ENCODE data around the gene RASGRP3.
A peak's percentile ranks its signal among the peaks of the same experiment; 100 is the strongest.

Gene RASGRP3

DNA sequence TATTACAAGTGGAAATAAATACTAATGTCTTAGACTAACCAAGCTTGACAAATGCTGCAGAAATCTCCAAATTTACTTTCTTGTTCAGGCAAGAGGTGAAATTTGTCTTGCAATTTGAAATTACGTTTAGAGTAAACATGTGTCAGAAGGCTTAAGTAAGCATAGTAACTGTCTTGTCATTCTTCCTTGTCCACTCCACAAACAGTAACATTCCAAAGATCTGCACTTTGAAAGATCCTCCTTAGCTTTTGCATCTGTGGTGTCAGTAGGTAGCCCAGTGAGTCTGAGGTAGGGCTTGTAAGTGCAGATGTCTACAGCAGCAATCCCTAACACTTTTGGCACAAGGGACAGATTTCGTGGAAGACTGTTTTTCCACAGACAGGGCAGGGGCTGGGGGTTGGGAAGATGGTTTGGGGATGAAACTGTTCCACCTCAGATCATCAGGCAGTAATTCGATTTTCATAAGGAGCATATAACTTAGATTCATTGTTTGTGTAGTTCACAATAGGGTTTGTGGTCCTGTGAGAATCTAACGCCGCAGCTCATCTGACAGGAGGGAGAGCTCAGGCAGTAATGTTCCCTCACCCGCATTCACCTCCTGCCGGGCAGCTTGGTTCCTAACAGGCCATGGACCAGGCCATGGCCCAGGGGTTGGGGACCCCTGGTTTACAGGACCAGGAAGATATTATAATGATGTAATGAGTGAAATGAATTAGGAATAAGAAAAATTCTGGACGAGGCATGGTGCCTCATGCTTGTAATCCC is 18.6 kb downstream of the RASGRP3 start:
- no peak for ATAC-seq

DNA sequence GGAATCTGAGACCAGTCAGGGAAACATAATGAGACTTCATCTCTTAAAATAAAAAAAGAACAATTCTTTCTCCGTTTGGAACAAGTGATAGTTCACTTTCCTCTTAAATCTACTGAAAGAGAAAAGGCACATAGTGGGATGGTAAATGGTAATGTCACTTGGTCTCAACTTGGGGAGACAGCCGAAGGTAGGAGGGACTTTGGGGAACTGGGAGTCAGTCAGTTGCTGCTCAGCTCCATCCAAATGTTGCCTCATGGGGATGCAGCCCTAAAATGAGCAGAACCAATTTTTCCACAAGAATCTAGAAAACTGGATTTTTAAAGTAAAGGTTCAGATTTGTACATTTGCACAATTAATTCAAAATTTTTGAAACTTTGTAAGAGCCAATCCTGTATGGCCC is 19.2 kb downstream of the RASGRP3 start:
- ATAC-seq, result no peak

DNA sequence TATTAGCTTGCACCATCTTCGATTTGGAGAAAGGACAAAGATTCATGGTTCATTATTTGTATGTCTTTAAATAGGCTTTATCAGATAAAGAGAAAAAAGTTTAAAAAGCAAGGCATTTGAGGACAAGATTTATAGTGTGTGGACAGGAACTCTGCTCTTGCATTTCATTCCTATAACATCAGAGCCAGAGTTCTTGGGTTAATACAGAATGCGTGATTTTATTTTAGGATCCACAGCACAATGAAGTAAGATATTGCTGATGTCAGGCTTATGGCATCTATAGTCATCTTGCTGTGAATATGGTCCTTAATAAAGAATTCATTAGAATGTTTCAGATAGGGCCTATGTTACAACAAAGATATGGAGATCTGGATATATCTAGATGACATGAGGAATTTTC is 19.7 kb downstream of the RASGRP3 start:
- no peak for ATAC-seq

DNA sequence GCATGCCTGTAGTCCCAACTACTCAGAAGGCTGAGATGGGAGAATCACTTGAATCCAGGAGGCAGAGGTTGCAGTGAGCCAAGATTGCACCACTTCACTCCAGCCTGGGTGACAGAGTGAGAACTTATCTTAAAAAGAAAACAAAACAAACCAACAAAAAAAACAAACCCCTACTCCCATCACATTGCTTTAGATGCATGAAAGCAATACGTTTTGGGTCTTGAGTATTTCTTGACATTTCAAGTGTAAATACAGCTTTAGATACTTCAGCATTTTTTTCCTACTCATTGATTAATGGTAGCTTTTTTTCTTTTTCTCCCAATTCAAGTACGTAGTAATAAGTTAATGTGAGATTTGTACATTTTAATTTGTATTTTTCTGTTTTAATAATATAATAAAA is 20.3 kb downstream of the RASGRP3 start:
- ATAC-seq, result no peak

DNA sequence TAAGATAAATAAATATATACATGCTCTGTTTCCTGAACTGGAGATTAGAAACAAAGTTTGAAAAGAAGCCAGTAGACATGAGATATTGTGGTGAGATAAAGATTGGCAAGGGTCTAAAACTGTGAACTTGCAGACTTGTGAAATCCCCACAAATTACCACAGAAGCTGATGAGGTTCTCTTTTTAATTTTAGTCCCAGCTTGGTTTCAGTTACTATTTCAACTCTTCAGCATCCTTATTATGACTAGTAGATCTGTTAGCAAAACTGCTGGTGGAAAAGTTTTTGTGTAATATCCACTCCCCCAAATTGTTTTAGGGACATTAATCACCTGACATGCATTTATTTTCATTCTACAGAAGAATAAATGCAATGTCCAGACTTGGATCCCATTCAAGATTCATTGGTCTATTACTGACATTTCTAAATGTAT is 20.8 kb downstream of the RASGRP3 start:
- ATAC-seq, result peak; percentile 79 to 86

DNA sequence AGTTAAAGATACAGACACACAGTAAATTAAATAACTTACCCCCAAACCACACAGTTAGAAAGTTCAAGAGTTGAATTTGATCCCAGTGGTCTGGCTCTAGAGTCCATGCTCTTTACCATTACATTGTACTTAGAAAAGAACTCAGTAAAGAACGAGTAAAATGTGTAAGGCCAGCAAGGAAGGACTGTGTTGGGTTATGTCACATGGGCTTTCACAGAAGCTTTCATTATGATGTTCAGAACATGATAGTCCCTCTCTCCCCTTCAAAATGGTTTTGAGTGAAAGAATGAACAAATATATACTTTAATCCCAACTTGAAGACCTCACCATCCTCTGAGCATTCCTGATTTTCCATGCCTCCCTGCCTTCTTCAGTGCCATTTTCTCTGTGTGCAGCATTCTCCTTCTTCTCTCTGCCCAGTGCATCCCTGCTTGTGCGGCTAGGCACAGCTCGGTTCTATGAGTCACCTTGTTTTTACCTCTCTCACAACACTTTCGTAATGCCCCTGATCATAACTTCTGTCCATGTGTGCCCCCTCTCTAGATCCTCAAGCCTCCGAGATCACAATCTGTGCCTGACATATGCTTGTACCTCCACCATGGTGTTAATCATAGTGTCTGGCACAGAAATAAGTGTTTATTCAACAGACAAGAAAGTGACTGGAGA is 22.0 kb downstream of the RASGRP3 start:
- ATAC-seq, result no peak

DNA sequence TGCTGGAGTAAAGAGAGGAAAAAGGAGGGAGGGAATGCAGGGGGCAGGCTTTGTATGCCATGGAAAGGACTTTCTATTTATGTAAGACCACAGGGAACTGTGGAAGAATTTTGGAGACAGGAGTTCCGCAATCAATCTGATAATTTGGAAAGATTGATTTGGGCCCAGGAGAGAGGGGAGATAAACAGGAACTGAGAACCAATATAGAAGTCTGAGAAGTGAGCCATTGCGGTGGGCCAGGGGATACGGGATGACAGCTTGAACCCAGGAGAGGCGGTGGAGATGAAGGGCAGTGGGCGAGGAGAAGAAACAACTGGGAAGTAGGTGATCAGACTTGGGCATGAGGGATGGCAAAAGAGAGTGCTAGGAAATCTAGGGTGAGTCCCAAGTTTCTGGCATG is 23.7 kb downstream of the RASGRP3 start:
- no peak for ATAC-seq

DNA sequence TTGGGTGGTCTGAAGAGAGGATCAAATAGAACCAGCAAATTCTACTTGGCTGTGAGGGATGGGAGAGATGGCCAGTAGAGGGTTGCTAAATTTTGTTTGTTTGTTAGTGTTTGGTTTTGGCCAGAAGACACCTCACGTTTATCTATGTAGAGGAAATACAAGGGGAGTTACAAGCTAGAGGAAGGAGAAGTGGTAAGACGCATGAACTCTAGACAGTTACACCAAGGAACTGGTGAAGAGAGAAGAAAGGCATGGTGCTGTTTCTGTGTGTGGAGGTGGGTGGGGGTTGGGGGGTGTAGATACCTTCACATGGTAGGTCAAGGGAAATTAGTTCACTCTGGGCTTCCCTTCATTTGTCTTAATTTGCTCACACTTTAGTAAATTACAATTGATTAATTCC is 25.6 kb downstream of the RASGRP3 start:
- ATAC-seq, result no peak

DNA sequence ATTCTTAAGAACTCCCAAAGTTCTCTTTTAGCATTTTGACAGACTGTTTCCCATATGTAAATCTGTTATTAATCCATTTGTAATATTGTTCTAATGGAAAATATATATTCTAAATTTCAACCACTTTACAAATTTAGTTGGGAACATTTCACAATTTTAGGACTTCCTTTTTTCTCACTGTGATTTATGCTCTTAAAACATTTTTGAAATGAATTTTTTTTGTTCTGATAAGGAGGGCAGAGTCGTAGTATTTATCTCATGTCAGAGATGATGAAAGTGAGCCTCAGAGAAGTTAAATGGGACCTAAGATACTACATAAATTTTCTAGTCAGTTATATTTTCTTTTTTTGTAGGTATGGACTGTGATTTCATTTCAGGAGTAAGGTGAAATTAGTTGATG is 26.6 kb downstream of the RASGRP3 start:
- no peak for ATAC-seq

DNA sequence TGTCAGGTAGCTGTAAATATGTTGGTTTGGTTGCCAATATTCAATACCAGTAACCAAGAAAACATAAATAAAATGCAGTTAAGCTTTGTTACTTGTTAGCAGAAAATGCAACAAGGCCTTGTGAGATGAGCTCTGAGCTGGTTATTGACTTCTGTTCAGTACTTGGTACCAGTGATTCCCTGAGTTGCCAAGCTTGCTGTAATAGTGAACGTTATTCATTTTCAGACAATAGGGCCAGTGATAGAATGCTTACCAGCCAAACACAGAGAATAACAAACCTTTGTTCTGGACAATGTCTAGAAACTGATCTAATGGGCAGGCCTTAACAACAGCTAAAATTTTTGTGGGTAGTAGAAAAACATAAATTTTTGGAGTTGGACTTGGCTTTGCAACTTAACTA is 29.5 kb downstream of the RASGRP3 start:
- no peak for ATAC-seq

DNA sequence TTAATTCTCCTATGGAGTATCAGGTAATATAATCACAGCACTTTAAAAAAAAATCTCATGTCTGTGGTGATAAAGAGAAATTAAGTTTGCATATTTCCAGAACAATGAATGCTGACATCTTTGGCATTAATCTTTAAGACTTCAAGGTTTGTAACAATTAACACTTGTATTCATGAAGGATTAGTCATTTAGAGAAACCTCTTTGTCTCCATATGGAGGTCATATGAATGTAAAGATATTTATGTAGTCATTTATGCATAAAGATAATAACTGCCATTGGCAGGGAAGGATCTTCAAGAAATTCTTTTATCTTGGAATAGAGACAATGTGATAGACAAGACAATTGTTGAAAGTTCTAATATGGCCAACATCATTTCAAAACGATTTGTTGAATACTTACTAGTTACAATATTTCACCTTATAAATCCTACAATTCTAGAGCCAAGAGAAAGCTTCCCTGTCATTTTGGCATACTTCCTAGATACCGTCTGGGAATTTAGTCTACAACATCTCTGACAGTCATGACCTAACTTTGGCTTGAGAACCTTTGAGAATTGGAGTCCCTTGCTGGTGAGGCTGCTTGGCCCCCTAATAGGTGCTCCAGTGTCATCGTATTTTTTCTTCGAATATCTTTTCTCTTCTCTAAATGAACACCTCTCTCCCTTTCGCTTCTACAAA is 33.6 kb downstream of the RASGRP3 start:
- ATAC-seq, result no peak

DNA sequence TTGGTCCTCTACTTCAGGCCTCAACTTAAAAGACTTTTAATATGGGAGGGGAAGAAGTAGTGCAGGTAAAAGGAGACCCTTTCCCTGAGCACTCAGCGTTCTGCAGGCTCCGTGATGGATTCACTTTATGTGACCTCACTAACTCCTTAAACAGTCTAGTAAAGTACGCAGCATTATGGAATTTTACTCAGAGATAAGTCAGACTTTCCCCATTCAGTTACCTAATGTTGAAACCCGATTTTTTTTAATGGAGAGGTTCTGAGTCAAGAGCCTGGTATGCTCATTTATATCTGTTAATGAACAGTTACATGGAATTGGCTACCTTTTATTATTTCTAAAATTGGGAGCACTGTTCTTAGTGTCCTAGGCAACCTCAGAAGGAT is 34.1 kb downstream of the RASGRP3 start:
- ATAC-seq, result no peak

DNA sequence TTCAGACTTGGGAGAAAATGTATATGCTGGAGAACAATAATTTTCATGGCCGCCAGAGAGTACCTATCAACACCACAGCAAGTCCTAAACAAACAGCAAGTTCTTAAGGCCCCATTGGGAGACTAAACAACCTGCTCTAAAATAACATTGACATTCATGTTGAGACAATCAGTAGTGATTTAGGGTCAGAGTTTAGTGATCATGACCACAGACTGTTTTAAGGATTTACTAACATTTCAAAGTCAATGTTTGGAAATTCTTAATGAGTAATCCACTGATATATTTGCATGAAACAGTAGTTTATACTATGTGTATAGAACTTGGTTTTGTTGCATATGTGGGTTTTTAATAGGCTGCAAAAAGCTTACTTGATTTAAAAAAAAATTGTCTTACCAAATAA is 34.7 kb downstream of the RASGRP3 start:
- ATAC-seq, result no peak

DNA sequence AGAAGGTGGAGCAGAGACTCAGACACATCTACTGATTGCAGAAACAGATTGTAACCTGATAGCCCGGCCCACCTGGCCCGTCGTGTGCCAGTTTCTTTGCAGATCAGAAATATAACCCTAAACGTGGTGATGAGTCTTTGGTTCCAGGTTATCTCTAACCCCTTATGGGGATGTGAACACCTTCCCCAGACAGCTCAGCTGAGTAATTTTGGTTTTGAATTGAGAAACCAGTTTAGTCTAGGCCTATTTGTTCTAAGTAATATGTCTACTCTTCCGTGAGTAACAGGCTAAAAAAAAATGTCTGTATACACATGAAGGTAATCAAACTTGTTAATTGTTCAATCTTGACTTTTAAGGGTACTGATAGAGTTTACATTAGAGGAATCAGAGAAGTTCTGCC is 35.7 kb downstream of the RASGRP3 start:
- peak; percentile 61 to 63 for ATAC-seq

DNA sequence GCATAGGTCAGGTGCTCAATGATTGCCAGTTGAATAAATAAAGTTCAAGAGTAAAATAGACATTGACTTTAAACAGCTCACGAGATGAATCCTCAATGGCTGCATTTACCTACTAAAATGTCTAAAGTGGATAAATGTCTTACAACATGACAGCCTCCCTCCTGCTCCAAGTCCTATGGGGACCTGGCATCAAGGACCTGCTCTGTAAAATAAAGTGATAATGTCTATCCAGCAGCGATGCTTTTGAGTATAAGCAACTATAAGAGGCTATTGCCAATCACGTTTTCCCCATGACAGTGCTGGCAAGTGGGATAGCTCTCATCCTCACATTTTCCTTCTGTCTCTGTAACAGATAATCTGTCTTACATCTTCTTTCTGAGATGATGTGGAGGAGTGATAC is 37.0 kb downstream of the RASGRP3 start:
- ATAC-seq, result no peak

DNA sequence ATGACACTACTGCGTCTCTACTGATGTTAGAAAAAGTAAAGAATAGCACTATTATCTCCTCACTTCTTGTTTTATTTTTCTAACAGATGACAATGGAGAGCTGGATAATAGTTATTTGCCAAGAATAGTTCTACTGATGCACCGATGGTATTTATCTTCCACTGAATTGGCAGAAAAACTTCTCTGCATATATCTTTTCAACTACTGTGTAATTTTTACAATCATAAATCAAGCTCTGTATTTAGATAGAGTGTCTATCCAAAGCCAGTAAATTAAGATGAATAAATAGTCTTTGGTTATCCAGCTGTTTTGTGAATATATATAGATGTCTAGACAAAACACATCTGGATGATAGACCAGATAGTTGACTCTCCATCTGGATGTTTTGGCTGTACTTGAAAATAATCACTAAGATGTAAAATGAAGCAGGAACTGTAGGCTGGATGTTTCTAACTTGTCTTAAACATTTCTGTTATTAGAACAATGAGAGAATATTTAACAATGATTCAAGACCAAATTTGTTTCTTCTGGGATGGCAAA is 40.1 kb downstream of the RASGRP3 start:
- ATAC-seq, result no peak

DNA sequence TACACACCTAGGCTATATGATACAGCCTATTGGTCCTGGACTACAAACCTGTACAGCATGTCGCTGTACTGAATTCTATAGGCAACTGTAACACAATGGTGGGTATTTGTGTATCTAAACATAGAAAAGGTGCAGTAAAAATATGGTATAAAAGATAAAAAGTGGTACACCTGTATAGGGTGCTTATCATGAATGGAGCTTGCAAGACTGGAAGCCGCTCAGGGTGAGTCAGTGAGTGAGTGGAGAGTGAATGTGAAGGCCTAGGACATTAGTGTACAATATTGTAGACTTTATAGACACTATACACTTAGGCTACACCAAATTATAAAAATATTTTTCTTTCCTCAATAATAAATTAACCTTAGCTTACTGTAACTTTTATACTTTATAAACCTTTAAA is 41.8 kb downstream of the RASGRP3 start:
- ATAC-seq, result no peak

DNA sequence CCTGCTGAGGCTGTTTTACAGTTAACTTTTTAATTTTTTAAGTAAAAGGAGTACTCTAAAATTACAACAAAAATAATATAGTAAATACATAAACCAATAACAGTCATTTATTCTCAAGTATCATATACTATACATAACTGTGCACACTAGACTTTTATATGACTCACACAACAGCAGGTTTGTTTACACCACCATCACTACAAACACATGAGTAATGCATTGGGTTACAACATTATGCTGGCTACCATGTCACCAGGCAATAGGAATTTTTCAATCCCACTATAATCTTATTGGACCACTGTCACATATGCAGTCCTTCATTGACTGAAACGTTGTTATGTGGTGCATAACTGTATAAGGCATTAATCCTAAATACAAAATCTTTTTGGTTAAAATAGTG is 42.5 kb downstream of the RASGRP3 start:
- ATAC-seq, result peak in 1 of 2 donors; percentile 48

DNA sequence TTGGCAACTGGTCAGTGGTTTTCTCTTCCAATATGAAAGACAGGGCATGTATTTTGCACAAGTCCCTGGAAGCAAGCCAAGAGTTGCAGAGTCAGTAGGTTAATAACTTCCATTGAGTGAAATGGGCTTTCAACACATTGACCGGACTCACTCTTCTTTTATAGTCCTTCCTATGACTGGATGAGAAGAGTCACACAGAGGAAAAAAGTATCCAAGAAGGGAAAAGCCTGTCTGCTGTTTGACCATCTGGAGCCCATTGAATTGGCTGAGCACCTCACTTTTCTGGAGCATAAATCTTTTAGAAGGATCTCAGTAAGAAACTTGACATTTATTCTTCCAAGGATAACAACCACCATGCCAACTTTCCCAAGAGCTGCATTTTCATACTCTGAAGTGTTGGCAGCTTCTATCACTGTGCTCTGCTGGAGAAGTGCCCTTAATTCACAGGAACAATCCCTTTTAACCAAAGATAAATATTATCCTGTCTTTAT is 45.4 kb downstream of the RASGRP3 start:
- ATAC-seq, result no peak

DNA sequence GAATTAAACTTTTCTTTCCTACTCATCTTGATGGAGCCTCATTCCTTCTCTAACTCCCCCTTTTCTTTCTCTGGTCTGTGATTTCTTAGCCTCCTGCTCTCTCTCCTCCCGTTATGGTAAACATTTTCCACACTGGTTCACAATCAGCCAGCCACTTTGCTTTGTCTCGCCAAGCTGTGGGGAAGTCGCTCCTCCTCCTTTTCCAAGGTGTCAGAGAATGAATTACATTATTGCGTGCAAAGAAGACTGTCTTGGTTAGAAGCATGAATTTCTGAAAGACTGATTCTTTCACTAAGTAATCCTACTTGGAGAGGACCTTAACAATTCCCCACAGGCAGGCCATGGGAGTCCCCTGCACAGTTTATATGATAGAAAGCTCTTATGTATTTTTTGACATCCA is 46.1 kb downstream of the RASGRP3 start:
- no peak for ATAC-seq

DNA sequence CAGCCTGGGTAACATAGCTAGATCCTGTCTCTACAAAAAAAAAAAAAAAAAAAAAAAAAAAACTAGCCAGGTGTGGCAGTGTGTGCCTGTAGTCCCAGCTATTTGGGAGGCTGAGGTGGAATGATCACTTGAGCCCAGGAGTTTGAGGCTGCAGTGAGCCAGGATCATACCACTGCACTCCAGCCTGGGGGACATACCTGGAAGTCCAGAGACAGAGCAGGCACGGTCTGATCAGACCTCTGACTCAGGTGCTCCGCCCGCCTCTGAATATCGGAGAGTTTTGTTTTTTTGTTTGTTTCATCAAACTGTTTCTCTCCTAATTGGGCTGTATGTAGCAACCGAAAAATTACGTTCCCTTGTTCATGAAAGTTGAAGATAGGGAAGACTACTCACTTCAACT is 49.2 kb downstream of the RASGRP3 start:
- ATAC-seq, result no peak

DNA sequence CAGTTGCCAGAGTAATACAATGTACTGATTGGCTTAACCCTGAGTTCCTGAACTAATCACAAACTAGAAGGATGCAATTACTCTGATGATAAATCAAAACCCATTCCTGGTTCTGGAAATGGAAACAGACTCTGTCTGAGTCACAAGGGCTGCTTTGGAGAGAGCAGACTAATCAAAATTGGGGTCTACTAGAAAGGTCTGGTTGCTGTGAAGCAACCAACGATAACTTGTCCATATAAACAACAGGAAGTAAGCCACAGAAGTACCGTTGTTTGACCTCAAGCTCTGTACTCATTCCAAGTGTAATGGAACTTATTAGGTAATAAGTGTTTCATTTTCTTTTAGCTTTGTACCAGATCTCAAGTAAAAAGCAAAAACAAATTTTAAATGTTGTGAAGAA is 49.7 kb downstream of the RASGRP3 start:
- ATAC-seq, result no peak

DNA sequence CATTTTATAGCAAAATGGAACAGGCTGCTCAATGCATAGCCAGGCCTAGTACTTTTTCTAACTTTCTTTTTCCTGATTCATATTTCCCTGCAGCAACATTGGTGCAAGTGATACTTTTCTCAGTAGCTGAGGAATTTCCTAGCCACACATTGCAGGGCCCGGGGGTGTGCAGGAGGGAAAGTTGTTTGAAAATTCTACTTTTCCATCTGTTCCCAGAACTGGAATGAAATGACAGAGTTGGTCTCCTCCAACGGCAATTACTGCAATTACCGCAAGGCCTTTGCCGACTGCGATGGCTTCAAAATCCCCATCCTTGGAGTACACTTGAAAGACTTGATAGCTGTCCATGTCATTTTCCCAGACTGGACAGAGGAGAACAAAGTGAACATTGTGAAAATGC is 50.5 kb downstream of the RASGRP3 start:
- no peak for ATAC-seq

Data from activated CD4-positive, CD25-positive, alpha-beta regulatory T cell treated with anti-CD3 and anti-CD28 coated beads, Interleukin-2, amount 50 U/mL, for 24 hours (primary cell).